LNCaP clone FGC (cell line): ENCODE measurements around the gene ZER1.

Experiments used
- DNase-seq: peaks from one replicate; pipeline ENCODE4 v3.0.0-alpha.2; 2011; ENCODE audit warnings: low read depth
- H3K4me3 ChIP-seq: 2 replicates; pipeline ENCODE4 v1.5.1; 2011; ENCODE audit warnings: mild to moderate bottlenecking, low read depth, low read length, control low read depth
- CTCF ChIP-seq: IDR thresholded peaks from 2 replicates; pipeline ENCODE4 v1.5.1; 2012; ENCODE audit warnings: mild to moderate bottlenecking; ENCODE audit not compliant: control insufficient read depth, insufficient read depth; ENCODE audit errors: extremely low read depth

ZER1 gene

GRCh38 chr9:128684325-128685199 is 87.2 kb downstream of the ZER1 start:
- H3K4me3 ChIP-seq, result peak overlapping the region; percentile 97
- peak; percentile 85 for DNase-seq
- no peak for TF ChIP-seq CTCF

GRCh38 chr9:128684065-128684324 is 87.7 kb downstream of the ZER1 start:
- no peak for TF ChIP-seq CTCF
- no peak for DNase-seq
- H3K4me3 ChIP-seq, result peak overlapping the region; percentile 97

GRCh38 chr9:128683340-128684064 is 88.2 kb downstream of the ZER1 start:
- no peak for TF ChIP-seq CTCF
- H3K4me3 ChIP-seq, result peak overlapping the region; percentile 97
- no peak for DNase-seq
